Loucy (cell line): ENCODE results near the gene MACF1.

ENCODE experiments used
- H2AFZ ChIP-seq: fragments of 200-600 bp; sonication (generic); 2 replicates; pipeline ENCODE4 v1.6.0; 2016; ENCODE audit warnings: antibody characterized with exemption, mild to moderate bottlenecking, low read length, moderate library complexity
- H3F3A ChIP-seq: fragments of 200-600 bp; 2 replicates; pipeline ENCODE4 v1.6.0; 2016; ENCODE audit warnings: antibody characterized with exemption, low read depth, mild to moderate bottlenecking
- H3K27me3 ChIP-seq: fragments of 200-600 bp; sonication (generic); 2 replicates; pipeline ENCODE4 v1.6.1; 2014; ENCODE audit warnings: low read length, mild to moderate bottlenecking; ENCODE audit not compliant: insufficient read depth, poor library complexity, severe bottlenecking
- H3K36me3 ChIP-seq: fragments of 200-600 bp; sonication (generic); 2 replicates; pipeline ENCODE4 v1.6.1; 2016; ENCODE audit warnings: low read length; ENCODE audit not compliant: insufficient read depth
- H3K4me1 ChIP-seq: fragments of 200-600 bp; sonication (generic); 2 replicates; pipeline ENCODE4 v1.5.1; 2014; ENCODE audit warnings: low read length, mild to moderate bottlenecking; ENCODE audit not compliant: insufficient read depth, poor library complexity, severe bottlenecking
- H3K4me2 ChIP-seq: fragments of 200-600 bp; sonication (generic); 2 replicates; pipeline ENCODE4 v1.6.0; 2014; ENCODE audit warnings: antibody characterized with exemption, low read length, low read depth, mild to moderate bottlenecking; ENCODE audit not compliant: poor library complexity, severe bottlenecking
- H3K4me3 ChIP-seq: fragments of 200-600 bp; sonication (generic); 2 replicates; pipeline ENCODE4 v1.5.1; 2014; ENCODE audit warnings: low read length, mild to moderate bottlenecking, mixed read lengths; ENCODE audit not compliant: poor library complexity, severe bottlenecking
- H3K79me2 ChIP-seq: fragments of 200-600 bp; sonication (generic); 2 replicates; pipeline ENCODE4 v1.6.1; 2014; ENCODE audit warnings: low read length; ENCODE audit not compliant: insufficient read depth
- H3K9ac ChIP-seq: fragments of 200-600 bp; sonication (generic); 2 replicates; pipeline ENCODE4 v1.6.0; 2014; ENCODE audit warnings: mild to moderate bottlenecking, low read depth, low read length, moderate library complexity; ENCODE audit not compliant: poor library complexity, severe bottlenecking
- H3K9me2 ChIP-seq: fragments of 200-600 bp; sonication (generic); replicated peaks from 2 replicates; pipeline ENCODE4 v1.6.1; 2016; ENCODE audit warnings: low read depth, low read length, mixed read lengths
- H3K9me3 ChIP-seq: fragments of 200-600 bp; sonication (generic); 2 replicates; pipeline ENCODE4 v1.6.1; 2014; ENCODE audit warnings: mild to moderate bottlenecking, antibody characterized with exemption, low read length, low read depth; ENCODE audit not compliant: insufficient read depth
- H4K20me1 ChIP-seq: fragments of 200-600 bp; sonication (generic); 2 replicates; pipeline ENCODE4 v1.6.0; 2014; ENCODE audit warnings: antibody characterized with exemption, low read length, mild to moderate bottlenecking; ENCODE audit not compliant: insufficient read depth, poor library complexity, severe bottlenecking
- CTCF ChIP-seq: fragments of 200-600 bp; sonication (generic); conservative IDR thresholded peaks from 2 replicates; pipeline ENCODE4 v1.5.1; 2014; ENCODE audit warnings: mild to moderate bottlenecking, antibody characterized with exemption, low read length
- EZH2phosphoT487 ChIP-seq: fragments of 200-600 bp; IDR thresholded peaks from 2 replicates; pipeline ENCODE4 v1.6.1; 2018; ENCODE audit warnings: antibody characterized with exemption, mild to moderate bottlenecking, moderate library complexity, borderline replicate concordance

MACF1 gene

GRCh38 chr1:39380036-39380435 lies 175.5 kb downstream of the MACF1 start:
- no peak overlapping the region for H3K4me2 ChIP-seq
- H4K20me1 ChIP-seq = no peaks in the 10 kb centered on the region
- H3K36me3 ChIP-seq = peaks cover 82% of the 10 kb centered on the region
- no peaks in the 10 kb centered on the region for H3K9me3 ChIP-seq
- no peak for TF ChIP-seq CTCF
- TF ChIP-seq EZH2phosphoT487 = no peak
- H2AFZ ChIP-seq = no peak overlapping the region
- no peaks in the 10 kb centered on the region for H3F3A ChIP-seq
- no peaks in the 10 kb centered on the region for H3K27me3 ChIP-seq
- no peaks in the 10 kb centered on the region for H3K4me1 ChIP-seq
- no peak overlapping the region for H3K9ac ChIP-seq
- H3K79me2 ChIP-seq = no peaks in the 10 kb centered on the region
- H3K4me3 ChIP-seq = no peak overlapping the region
- no peaks in the 10 kb centered on the region for H3K9me2 ChIP-seq

DNA sequence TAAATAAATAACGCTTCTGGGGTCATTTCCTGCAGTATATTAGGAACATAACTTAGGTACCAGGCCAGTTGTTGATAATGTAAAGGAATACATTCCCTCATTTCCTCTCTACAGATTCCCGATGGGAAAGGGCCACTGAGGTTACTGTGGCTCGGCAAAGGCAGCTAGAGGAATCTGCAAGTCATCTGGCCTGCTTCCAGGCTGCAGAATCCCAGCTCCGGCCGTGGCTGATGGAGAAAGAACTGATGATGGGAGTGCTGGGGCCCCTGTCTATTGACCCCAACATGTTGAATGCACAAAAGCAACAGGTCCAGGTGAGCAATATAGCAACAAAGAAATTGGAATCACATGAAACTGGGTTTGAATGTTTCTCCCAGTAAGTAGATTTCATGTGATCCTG lies 177.3 kb downstream of the MACF1 start:
- Histone ChIP-seq H3K4me2 (no peak overlapping the region), H3K9me3 (no peaks in the 10 kb centered on the region), H3K36me3 (peaks cover 88% of the 10 kb centered on the region), H2AFZ (no peak overlapping the region), H3K4me3 (no peak overlapping the region), H4K20me1 (no peaks in the 10 kb centered on the region), H3F3A (no peaks in the 10 kb centered on the region), H3K9me2 (no peaks in the 10 kb centered on the region), H3K79me2 (no peaks in the 10 kb centered on the region), H3K9ac (no peak overlapping the region), H3K27me3 (no peaks in the 10 kb centered on the region), H3K4me1 (peaks cover 4% of the 10 kb centered on the region)
- TF ChIP-seq CTCF = no peak
- TF ChIP-seq EZH2phosphoT487 = no peak

GRCh38 chr1:39384305-39384704 lies 179.8 kb downstream of the MACF1 start:
- peaks cover 90% of the 10 kb centered on the region for H3K36me3 ChIP-seq

More at GRCh38 chr1:39384305-39384704, 179.8 kb downstream of the MACF1 start:
- H3K4me1 ChIP-seq = peaks cover 4% of the 10 kb centered on the region
- H3F3A ChIP-seq = no peaks in the 10 kb centered on the region
- no peak overlapping the region for H3K4me2 ChIP-seq
- H3K9me2 ChIP-seq = no peaks in the 10 kb centered on the region
- H3K79me2 ChIP-seq = no peaks in the 10 kb centered on the region; the same call in 1 of the 2 replicates
- H3K9me3 ChIP-seq = no peaks in the 10 kb centered on the region
- no peaks in the 10 kb centered on the region for H3K27me3 ChIP-seq
- H2AFZ ChIP-seq = no peak overlapping the region
- no peaks in the 10 kb centered on the region for H4K20me1 ChIP-seq
- TF ChIP-seq EZH2phosphoT487 (no peak), CTCF (no peak)
- no peak overlapping the region for H3K9ac ChIP-seq
- H3K4me3 ChIP-seq = no peak overlapping the region
